RWPE2 (cell line): Measurements from ENCODE around the gene ATP6V0C.
"Not testable (repeated sequence)": the region's sequence is repeated elsewhere in the genome, so short reads cannot be mapped to it uniquely, and the experiment has no call there.

Experiments used
- ATAC-seq: fragments of 200-7000 bp; cut with Tn5 transposase; 3 replicates; pipeline ENCODE4 v1.9.1; 2021; ENCODE audit warnings: low read depth
- DNase-seq: peaks from one replicate; pipeline ENCODE4 v3.0.0-alpha.2; 2020; ENCODE audit warnings: low spot score
- H3K27ac ChIP-seq: fragments of 450-650 bp; 2 replicates; pipeline ENCODE4 v1.5.1; 2017; ENCODE audit warnings: mild to moderate bottlenecking; ENCODE audit not compliant: poor library complexity, severe bottlenecking
- H3K27me3 ChIP-seq: fragments of 250-450 bp; sonication (Bioruptor Pico); 2 replicates; pipeline ENCODE4 v1.5.1; 2021; ENCODE audit warnings: mild to moderate bottlenecking, moderate library complexity; ENCODE audit not compliant: insufficient read depth, poor library complexity, severe bottlenecking
- H3K36me3 ChIP-seq: fragments of 250-450 bp; sonication (Bioruptor Pico); 2 replicates; pipeline ENCODE4 v1.5.1; 2020; ENCODE audit warnings: low read depth, mild to moderate bottlenecking, moderate library complexity
- H3K4me1 ChIP-seq: fragments of 250-450 bp; sonication (Bioruptor Pico); 2 replicates; pipeline ENCODE4 v1.5.1; 2021; ENCODE audit warnings: mild to moderate bottlenecking, moderate library complexity; ENCODE audit not compliant: insufficient read depth, poor library complexity, severe bottlenecking
- H3K4me3 ChIP-seq: fragments of 250-450 bp; sonication (Bioruptor Pico); 2 replicates; pipeline ENCODE4 v1.5.1; 2021; ENCODE audit warnings: mild to moderate bottlenecking, moderate library complexity; ENCODE audit not compliant: severe bottlenecking
- H3K9me3 ChIP-seq: fragments of 250-450 bp; sonication (Bioruptor Pico); 2 replicates; pipeline ENCODE4 v1.5.1; 2021; ENCODE audit warnings: mild to moderate bottlenecking, moderate library complexity; ENCODE audit not compliant: severe bottlenecking
- TF ChIP-seq, protein P1 (sequence below): fragments of 450-650 bp; IDR thresholded peaks from one replicate; pipeline ENCODE4 v1.5.1; 2017; ENCODE audit warnings: mild to moderate bottlenecking, moderate library complexity; ENCODE audit not compliant: poor library complexity, severe bottlenecking

The ATP6V0C gene

DNA sequence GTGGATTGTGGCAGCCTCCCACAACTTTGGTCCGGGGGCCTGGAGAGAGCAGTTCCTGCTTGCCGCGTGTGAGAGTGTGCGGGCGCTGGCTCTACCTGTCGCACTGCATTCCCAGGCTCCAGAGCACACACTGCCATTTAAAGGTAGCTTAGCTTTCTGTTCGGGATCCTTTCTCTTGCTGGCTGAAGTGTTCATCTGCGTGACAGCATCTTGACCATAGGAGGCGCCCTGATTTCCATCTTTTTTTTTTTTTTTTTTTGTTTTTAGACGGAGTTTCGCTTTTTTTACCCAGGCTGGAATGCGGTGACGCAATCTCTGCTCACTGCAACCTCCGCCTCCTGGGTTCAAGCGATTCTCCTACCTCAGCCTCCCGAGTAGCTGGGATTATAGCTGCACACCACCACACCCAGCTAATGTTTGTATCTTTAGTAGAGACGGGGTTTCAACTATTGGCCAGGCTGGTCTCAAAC lies 37.7 kb downstream of the ATP6V0C start:
- not testable (repeated sequence) for H3K36me3 ChIP-seq, DNase-seq, H3K4me3 ChIP-seq, H3K9me3 ChIP-seq, H3K27me3 ChIP-seq, ATAC-seq, H3K27ac ChIP-seq, H3K4me1 ChIP-seq
- TF ChIP-seq, protein P1, sequence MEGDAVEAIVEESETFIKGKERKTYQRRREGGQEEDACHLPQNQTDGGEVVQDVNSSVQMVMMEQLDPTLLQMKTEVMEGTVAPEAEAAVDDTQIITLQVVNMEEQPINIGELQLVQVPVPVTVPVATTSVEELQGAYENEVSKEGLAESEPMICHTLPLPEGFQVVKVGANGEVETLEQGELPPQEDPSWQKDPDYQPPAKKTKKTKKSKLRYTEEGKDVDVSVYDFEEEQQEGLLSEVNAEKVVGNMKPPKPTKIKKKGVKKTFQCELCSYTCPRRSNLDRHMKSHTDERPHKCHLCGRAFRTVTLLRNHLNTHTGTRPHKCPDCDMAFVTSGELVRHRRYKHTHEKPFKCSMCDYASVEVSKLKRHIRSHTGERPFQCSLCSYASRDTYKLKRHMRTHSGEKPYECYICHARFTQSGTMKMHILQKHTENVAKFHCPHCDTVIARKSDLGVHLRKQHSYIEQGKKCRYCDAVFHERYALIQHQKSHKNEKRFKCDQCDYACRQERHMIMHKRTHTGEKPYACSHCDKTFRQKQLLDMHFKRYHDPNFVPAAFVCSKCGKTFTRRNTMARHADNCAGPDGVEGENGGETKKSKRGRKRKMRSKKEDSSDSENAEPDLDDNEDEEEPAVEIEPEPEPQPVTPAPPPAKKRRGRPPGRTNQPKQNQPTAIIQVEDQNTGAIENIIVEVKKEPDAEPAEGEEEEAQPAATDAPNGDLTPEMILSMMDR = peak; percentile 10

GRCh38 chr16:2554709-2555425 lies 41.1 kb downstream of the ATP6V0C start:
- not testable (repeated sequence) for H3K4me3 ChIP-seq, H3K36me3 ChIP-seq, H3K9me3 ChIP-seq, H3K27ac ChIP-seq, H3K27me3 ChIP-seq, DNase-seq, H3K4me1 ChIP-seq, ATAC-seq

GRCh38 chr16:2557150-2557549 lies 43.4 kb downstream of the ATP6V0C start:
- not testable (repeated sequence) for DNase-seq, H3K27ac ChIP-seq, H3K4me1 ChIP-seq, H3K4me3 ChIP-seq, ATAC-seq, H3K9me3 ChIP-seq, H3K27me3 ChIP-seq, H3K36me3 ChIP-seq

GRCh38 chr16:2560131-2560797 lies 46.5 kb downstream of the ATP6V0C start:
- not testable (repeated sequence) for H3K27ac ChIP-seq, DNase-seq, ATAC-seq

GRCh38 chr16:2560798-2561133 lies 47.0 kb downstream of the ATP6V0C start:
- peak; percentile 90 for ATAC-seq
- H3K36me3 ChIP-seq, H3K4me1 ChIP-seq, H3K9me3 ChIP-seq, H3K4me3 ChIP-seq, DNase-seq, H3K27ac ChIP-seq, H3K27me3 ChIP-seq: not testable (repeated sequence)

More at GRCh38 chr16:2560131-2560797, 46.5 kb downstream of the ATP6V0C start:
- H3K9me3 ChIP-seq, H3K4me3 ChIP-seq, H3K36me3 ChIP-seq, H3K4me1 ChIP-seq, H3K27me3 ChIP-seq: not testable (repeated sequence)

DNA sequence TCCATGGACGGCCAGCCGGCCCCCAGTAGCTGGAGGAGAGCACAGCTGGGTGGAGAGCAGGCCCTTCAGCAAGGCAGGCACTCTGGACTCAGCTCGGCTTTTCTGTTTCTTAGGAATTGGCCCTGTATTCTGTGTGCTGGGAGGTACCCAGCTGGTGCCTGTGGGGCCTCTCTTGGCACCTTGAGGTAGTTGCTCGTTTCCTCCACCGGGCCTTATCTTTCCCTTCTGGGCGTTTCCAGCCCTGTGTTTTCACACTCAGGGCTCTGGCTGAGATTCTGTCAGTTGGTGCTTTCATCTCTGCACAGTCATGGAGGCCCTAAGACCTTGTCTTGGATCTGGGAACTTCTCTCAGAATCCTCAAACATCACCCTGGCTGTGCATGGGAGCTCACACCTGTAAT lies 53.8 kb downstream of the ATP6V0C start:
- H3K36me3 ChIP-seq, H3K27ac ChIP-seq, H3K27me3 ChIP-seq, DNase-seq, H3K4me1 ChIP-seq, H3K9me3 ChIP-seq, ATAC-seq, H3K4me3 ChIP-seq: not testable (repeated sequence)

GRCh38 chr16:2568573-2568972 lies 54.8 kb downstream of the ATP6V0C start:
- not testable (repeated sequence) for H3K4me3 ChIP-seq, H3K27ac ChIP-seq, H3K27me3 ChIP-seq, H3K9me3 ChIP-seq, DNase-seq, H3K36me3 ChIP-seq, H3K4me1 ChIP-seq
- peak; percentile 97 for ATAC-seq
